Esophagus mucosa (tissue), 1 donor: ENCODE measurements around the gene ZNF101. TPM values are rescaled to one million over a fixed set of nuclear protein-coding genes. Genes with fewer than 3 reads are reported as not detected.
"Not testable (repeated sequence)": the region's sequence is repeated elsewhere in the genome, so short reads cannot be mapped to it uniquely, and the experiment has no call there.

Experiments used
- ATAC-seq: fragments of 200-7000 bp; cut with Tn5 transposase; one replicate; pipeline ENCODE4 v1.9.1; 2020
- total RNA-seq: library from RNA; stranded (reverse); gene quantifications from one replicate; pipeline ENCODE4 v1.2.4, GENCODE V29; 2023
- donor health status: DM: yes; HTN: yes; CAD: no.

Gene ZNF101
- total RNA-seq, 1 donor from 2014 or later: 10.0 TPM

- no peak for ATAC-seq
Observed at GRCh38 chr19:19661675-19662251, 6.9 kb upstream of the ZNF101 start.

DNA sequence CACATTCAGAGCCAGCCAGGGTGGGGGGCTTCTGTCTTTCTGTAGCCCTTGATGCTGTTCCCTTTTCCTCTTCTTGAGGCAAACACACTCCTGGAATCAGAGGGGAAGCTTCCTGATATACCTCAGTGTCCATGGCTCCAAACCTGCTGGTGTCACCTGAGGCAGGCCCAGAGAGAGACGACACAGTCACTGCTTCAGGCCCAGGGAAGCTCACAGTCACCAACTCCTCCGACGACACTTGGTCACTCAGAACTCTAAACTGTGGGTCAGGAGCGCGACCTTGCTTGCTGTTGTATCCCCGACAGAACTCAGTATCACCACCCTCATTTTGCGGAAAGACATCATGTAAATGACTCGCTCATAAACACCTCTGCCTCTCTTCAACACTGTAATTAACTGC, 6.3 kb upstream of the ZNF101 start:
- no peak for ATAC-seq

DNA sequence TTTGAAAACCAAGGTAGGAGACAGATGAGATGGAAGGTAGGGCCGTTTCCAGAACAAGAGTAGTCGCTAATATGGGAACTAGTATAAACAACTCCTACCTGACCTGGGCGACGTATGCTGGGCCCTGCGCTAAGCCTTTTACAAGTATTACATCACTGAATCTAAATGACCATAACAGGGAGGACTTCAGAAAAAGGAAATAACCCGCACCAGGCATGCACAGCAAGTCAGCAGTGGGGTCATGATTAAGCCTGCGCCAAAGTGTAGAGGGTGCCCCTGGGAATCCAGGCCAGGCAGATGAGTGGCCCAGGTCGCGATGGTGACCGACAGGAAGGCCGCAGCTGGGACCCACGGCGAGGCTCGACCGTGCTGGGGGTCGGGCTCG, 5.8 kb upstream of the ZNF101 start:
- ATAC-seq: no peak

DNA sequence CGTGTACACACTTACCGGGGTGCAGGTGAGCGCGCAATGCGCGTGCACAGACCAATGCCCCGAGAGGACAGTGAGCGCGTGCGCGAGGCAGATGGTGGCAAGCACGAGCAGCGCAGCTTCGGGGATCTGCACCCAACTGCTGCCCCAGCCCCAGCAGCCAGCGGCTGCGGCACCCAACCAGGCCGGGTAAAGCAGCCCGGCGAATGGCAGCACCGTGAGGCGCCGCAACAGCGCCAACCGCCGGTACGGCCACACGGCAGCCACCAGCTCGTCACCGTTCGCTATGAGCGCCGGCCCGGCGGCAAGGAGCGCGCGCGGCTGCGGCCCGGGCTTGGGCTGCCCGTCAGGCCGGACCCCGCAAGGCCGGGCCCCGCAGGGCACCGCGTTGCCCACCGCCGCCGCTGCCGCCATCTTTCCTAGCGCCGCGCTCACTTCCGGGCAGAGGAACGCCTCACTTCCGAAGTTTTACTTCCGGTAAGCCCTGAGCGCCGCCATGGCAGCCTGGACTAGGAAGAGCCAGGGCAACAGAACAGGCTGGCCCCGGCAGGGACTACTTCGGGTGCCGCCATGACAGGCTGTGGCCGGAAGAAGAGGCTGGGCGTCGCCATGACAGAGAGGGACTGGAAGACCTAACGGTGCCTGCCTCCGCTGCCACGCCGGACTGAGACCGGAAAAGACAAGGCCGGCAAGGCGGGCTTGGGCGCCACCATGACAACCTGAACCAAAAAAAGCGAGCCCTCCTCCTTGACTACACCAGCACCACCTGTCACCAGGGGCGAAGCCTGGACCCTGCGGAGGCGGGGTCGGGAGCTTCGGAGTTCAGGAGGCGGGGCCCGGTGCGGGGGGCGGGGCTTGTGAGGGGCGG, 5.2 kb upstream of the ZNF101 start, which contains the start of gene ATP13A1:
ATP13A1 (minus strand) TSS at position 421 of the 865 bp plus-strand sequence; CDS start at position 411, 10 bp downstream.
- ATAC-seq: peak; percentile 93

DNA sequence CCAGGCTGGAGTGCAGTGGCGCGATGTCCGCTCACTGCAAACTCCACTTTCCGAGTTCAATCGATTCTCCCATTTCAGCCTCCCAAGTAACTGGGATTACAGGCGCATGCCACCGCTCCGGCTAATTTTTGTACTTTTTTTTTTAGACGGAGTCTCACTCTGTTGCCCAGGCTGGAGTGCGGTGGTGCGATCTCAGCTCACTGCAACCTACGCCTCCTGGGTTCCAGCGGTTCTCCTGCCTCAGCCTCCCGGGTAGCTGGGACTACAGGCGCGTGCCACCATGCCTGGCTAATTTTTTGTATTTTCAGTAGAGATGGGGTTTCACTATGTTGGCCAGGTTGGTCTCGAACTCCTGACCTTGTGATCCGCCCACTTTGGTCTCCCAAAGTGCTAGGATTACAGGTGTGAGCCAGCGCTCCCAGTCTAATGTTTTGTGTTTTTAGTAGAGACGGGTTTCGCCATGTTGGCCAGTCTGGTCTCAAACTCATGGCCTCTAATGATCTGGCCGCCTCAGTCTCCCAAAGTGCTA, 3.2 kb upstream of the ZNF101 start:
- ATAC-seq: not testable (repeated sequence)

- ATAC-seq: no peak
Observed at GRCh38 chr19:19670070-19670551, 1.5 kb downstream of the ZNF101 start.

DNA sequence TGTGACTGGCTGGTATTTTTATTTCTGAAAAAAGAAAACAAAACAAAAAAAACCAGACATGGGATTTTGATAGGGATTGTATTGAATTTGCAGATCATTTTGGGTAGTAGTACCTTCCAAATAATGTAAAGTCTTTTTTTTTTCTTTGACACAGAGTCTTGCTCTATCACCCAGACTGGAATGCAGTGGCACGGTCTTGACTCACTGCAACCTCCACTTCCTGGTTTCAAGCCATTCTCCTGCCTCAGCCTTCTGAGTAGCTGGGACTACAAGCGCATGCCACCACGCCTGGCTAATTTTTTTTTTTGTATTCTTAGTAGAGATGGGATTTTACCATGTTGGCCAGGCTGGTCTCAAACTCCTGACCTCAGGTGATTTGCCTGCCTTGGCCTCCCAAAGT, 4.2 kb downstream of the ZNF101 start:
- no peak for ATAC-seq

GRCh38 chr19:19674315-19674714, 5.7 kb downstream of the ZNF101 start:
- ATAC-seq: no peak

GRCh38 chr19:19677579-19677978, 8.9 kb downstream of the ZNF101 start:
- ATAC-seq: peak; percentile 13

DNA sequence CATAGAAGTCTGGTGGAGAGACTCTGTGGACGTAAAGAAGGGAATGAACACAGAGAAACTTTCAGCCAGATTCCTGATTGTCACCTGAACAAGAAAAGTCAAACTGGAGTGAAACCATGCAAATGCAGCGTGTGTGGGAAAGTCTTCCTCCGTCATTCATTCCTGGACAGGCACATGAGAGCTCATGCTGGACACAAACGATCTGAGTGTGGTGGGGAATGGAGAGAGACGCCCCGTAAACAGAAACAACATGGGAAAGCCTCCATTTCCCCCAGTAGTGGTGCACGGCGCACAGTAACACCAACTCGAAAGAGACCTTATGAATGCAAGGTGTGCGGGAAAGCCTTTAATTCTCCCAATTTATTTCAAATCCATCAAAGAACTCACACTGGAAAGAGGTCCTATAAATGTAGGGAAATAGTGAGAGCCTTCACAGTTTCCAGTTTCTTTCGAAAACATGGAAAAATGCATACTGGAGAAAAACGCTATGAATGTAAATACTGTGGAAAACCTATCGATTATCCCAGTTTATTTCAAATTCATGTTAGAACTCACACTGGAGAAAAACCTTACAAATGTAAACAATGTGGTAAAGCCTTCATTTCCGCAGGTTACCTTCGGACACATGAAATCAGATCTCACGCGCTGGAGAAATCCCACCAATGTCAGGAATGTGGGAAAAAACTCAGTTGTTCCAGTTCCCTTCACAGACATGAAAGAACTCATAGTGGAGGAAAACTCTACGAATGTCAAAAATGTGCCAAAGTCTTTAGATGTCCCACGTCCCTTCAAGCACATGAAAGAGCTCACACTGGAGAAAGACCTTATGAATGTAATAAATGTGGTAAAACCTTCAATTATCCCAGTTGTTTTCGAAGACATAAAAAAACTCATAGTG, 10.8 kb downstream of the ZNF101 start:
- ATAC-seq: no peak

- not testable (repeated sequence) for ATAC-seq
Observed at GRCh38 chr19:19686119-19686518, 17.5 kb downstream of the ZNF101 start.

GRCh38 chr19:19686580-19686979, 17.9 kb downstream of the ZNF101 start:
- ATAC-seq: no peak

- ATAC-seq: no peak
Observed at GRCh38 chr19:19687090-19687489, 18.5 kb downstream of the ZNF101 start.

GRCh38 chr19:19689023-19689422, 20.4 kb downstream of the ZNF101 start:
- not testable (repeated sequence) for ATAC-seq

- ATAC-seq: no peak
Observed at GRCh38 chr19:19691683-19692082, 23.0 kb downstream of the ZNF101 start.

DNA sequence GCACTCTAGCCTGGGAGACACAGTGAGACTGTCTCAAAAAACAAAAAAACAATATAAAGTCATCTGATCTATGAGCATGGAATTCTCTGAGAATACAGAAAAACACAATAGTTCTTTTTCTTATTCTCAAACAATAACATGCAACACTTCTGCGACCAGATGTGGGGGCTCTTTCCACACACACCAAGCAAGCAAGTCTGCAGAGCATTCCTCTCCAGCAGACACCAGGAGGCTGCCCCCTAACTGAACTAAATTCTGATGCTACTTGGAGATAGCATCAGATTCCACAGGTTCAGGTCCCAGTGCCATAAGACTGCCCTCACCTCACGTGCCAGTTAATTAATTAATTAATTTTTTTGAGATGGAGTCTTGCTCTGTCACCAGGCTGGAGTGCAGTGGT, 27.7 kb downstream of the ZNF101 start:
- ATAC-seq: no peak

DNA sequence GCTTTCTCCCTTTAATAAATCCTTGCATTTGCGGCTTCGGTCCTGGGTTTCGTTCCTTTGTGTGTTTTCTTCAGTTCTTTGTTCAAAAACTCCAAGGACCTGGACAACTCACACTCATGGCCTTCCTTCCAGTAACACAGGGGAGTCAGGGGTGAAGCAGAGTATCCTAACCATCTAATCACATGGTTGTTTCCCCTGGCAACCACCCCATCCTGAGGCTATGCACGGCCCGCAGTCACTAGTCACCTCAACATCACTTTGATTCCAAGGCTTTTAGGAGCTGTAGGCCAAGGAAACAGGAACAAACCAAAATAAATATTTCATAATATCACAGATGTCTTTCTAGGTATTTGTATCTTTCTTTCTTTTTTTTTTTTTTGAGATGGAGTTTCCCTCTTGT, 28.9 kb downstream of the ZNF101 start:
- no peak for ATAC-seq

- ATAC-seq: not testable (repeated sequence)
Observed at GRCh38 chr19:19700493-19700892, 31.9 kb downstream of the ZNF101 start.

GRCh38 chr19:19704836-19705235, 36.2 kb downstream of the ZNF101 start:
- ATAC-seq: no peak

DNA sequence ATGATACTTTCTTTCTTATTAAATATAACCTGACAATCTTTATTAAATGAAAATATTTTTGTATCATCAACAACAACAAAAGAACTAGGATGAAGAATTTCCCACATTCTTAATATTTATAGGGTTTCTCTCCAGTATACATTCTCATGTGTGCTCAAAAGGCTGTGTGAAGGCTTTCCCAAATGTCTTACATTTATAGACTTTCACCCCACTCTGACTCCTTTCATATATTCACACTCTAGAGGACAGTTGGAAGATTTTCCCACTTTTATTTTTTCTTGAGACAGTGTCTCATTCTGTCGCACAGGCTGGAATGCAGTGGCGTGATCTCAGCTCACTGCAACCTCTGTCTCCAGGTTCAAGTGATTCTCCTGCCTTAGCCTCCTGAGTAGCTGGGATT, 41.9 kb downstream of the ZNF101 start:
- ATAC-seq: no peak

GRCh38 chr19:19711306-19711933, 42.8 kb downstream of the ZNF101 start:
- ATAC-seq: no peak
